Caco-2 (cell line): ENCODE data around the gene MLXIP. TPM values are rescaled to one million over a fixed set of nuclear protein-coding genes. Genes with fewer than 3 reads are reported as not detected.

ENCODE experiments used
- BruUV-seq: library from RNA; stranded (reverse); fragments of 400-500 nt; replicated peaks from 2 replicates; lab custom pipeline; 2021; lab: Mats Ljungman, UMichigan
- CTCF ChIA-PET: fragments of 300-600 bp; sonication (Branson Sonifier 250); formaldehyde crosslinking; loops from one replicate; lab custom pipeline; 2022; ENCODE audit warnings: antibody characterized with exemption; lab: Charles Lee
- POLR2A ChIA-PET: fragments of 300-600 bp; sonication (Branson Sonifier 250); formaldehyde crosslinking; loops from one replicate; lab custom pipeline; 2022; ENCODE audit warnings: antibody characterized with exemption; lab: Charles Lee
- DNase-seq, 2 experiments: peaks; one replicate each; pipeline versions ENCODE4 v3.0.0 to v3.0.0-alpha.2; 2020 to 2022
- H3K27me3 ChIP-seq: replicated peaks from 2 replicates; pipeline ENCODE4 v1.6.0; 2011; ENCODE audit warnings: low read length; ENCODE audit not compliant: control insufficient read depth, insufficient read depth
- H3K36me3 ChIP-seq: 2 replicates; pipeline ENCODE4 v1.5.1; 2011; ENCODE audit warnings: low read length; ENCODE audit not compliant: control insufficient read depth, insufficient read depth
- H3K4me1 ChIP-seq: fragments of 250-450 bp; sonication (Bioruptor Pico); 2 replicates; pipeline ENCODE4 v1.5.1; 2020; ENCODE audit warnings: mild to moderate bottlenecking
- H3K4me3 ChIP-seq: 2 replicates; pipeline ENCODE4 v1.5.1; 2011; ENCODE audit warnings: low read depth, mild to moderate bottlenecking, control low read depth, low read length
- H3K9me3 ChIP-seq: fragments of 250-450 bp; sonication (Bioruptor Pico); 2 replicates; pipeline ENCODE4 v1.5.1; 2020; ENCODE audit warnings: mild to moderate bottlenecking, moderate library complexity
- H3K27ac Mint-ChIP-seq: one replicate; pipeline ENCODE4 v1.8.0; 2022; ENCODE audit warnings: mixed read lengths; ENCODE audit not compliant: unreplicated experiment
- H3K27me3 Mint-ChIP-seq: one replicate; pipeline ENCODE4 v1.8.0; 2022; ENCODE audit warnings: mixed read lengths; ENCODE audit not compliant: insufficient read depth, unreplicated experiment
- H3K36me3 Mint-ChIP-seq: one replicate; pipeline ENCODE4 v1.8.0; 2022; ENCODE audit warnings: mild to moderate bottlenecking, mixed read lengths; ENCODE audit not compliant: insufficient read depth, unreplicated experiment
- H3K4me1 Mint-ChIP-seq: one replicate; pipeline ENCODE4 v1.8.0; 2022; ENCODE audit warnings: low read depth, mixed read lengths; ENCODE audit not compliant: unreplicated experiment
- H3K4me3 Mint-ChIP-seq: one replicate; pipeline ENCODE4 v1.8.0; 2022; ENCODE audit warnings: mild to moderate bottlenecking, moderate library complexity, mixed read lengths; ENCODE audit not compliant: unreplicated experiment
- H3K9me3 Mint-ChIP-seq: one replicate; pipeline ENCODE4 v1.8.0; 2022; ENCODE audit warnings: mixed read lengths; ENCODE audit not compliant: unreplicated experiment
- intact Hi-C: fragments of 100-400 bp; cut with micrococcal nuclease; formaldehyde crosslinking; loops from one replicate; pipeline ENCODE4 v1.10.0; 2022; ENCODE audit not compliant: unreplicated experiment
- total RNA-seq: library from RNA; stranded (reverse); gene quantifications from 2 replicates; pipeline ENCODE4 v1.2.3, GENCODE V29; 2022
- TF ChIP-seq, protein P1 (sequence below), 2 experiments: fragments of 200-600 bp in 1 of 2; IDR thresholded peaks; 1 replicate in 1 of 2; 2 replicates in 1 of 2; pipeline versions ENCODE4 v1.5.1 to v1.8.0; 2011 to 2022; ENCODE audit warnings: antibody characterized with exemption in 1 of 2, control low read depth in 1 of 2, inconsistent platforms in 1 of 2, low read depth in 1 of 2, low read length in 1 of 2, mild to moderate bottlenecking in 1 of 2, moderate library complexity in 1 of 2; ENCODE audit not compliant: insufficient read depth in 1 of 2, severe bottlenecking in 1 of 2, unreplicated experiment in 1 of 2

Gene MLXIP
- total RNA-seq, 1 experiment from 2014 or later: 54.5 TPM

DNA sequence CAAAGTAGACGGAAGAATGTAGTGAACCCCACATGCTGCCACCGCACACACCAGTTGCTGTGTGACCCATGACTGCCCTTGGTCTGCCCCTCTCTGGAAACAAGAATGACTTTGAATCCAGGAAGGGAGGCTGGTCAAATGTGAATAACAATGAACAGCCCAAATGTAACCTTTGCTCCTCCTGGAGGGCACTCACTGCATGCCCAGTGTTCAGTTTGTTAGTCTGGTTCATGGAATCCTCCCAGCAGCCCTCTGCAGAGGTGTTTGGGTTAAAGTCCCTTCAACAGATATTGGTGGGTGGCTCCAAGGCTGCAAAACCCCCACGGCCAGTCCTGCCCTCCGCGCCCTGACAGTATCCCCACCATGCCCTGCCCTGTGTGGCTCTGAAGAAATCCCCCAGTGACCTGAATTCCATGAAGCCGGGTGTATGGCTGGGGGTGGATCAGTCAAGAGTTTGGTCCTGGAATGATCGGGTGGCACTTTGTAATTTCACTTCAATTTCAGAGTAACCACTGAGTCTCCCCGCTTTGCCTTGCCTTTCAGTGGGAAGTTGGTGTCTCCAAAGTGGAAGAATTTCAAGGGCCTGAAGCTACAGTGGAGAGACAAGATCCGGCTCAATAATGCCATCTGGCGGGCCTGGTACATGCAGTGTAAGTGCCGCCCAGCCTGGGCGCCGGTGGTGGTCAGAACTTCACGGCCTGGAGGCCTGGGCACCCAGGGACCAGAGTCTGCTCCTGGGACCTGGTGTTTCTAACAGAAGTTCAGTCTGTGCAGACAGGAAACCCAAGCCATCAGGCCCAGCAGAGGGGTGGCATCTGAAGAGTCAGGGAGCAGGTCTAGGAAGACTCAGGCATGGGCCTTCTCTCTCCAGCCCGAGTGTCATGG is 48.4 kb downstream of the MLXIP start:
- CTCF ChIA-PET: no interaction called here
- Mint-ChIP-seq H3K27me3 (no peaks in the 10 kb centered on the region), H3K4me3 (no peak overlapping the region), H3K27ac (no peak overlapping the region), H3K4me1 (no peaks in the 10 kb centered on the region), H3K36me3 (peaks cover 13% of the 10 kb centered on the region), H3K9me3 (no peaks in the 10 kb centered on the region)
- Histone ChIP-seq H3K36me3 (no peaks in the 10 kb centered on the region; the same call in 1 of the 2 replicates), H3K4me3 (no peak overlapping the region), H3K9me3 (no peaks in the 10 kb centered on the region), H3K27me3 (no peaks in the 10 kb centered on the region), H3K4me1 (peaks cover 7% of the 10 kb centered on the region; the same call in 1 of the 2 replicates)
- POLR2A ChIA-PET: no interaction called here
- TF ChIP-seq, protein P1, sequence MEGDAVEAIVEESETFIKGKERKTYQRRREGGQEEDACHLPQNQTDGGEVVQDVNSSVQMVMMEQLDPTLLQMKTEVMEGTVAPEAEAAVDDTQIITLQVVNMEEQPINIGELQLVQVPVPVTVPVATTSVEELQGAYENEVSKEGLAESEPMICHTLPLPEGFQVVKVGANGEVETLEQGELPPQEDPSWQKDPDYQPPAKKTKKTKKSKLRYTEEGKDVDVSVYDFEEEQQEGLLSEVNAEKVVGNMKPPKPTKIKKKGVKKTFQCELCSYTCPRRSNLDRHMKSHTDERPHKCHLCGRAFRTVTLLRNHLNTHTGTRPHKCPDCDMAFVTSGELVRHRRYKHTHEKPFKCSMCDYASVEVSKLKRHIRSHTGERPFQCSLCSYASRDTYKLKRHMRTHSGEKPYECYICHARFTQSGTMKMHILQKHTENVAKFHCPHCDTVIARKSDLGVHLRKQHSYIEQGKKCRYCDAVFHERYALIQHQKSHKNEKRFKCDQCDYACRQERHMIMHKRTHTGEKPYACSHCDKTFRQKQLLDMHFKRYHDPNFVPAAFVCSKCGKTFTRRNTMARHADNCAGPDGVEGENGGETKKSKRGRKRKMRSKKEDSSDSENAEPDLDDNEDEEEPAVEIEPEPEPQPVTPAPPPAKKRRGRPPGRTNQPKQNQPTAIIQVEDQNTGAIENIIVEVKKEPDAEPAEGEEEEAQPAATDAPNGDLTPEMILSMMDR (IDR thresholded peaks at IDR 0.05; ENCODE audit: insufficient read depth in 1 of 2, low read depth in 1 of 2, low read length in 1 of 2, severe bottlenecking in 1 of 2, unreplicated experiment in 1 of 2): no peak
- intact Hi-C loops: no loop called here
- BruUV-seq: no TSS peak
- DNase-seq: no peak

- Histone ChIP-seq H3K4me3 (no peak overlapping the region), H3K9me3 (no peaks in the 10 kb centered on the region), H3K27me3 (no peaks in the 10 kb centered on the region), H3K4me1 (peaks cover 7% of the 10 kb centered on the region; the same call in 1 of the 2 replicates), H3K36me3 (no peaks in the 10 kb centered on the region; the same call in 1 of the 2 replicates)
- H3K27ac Mint-ChIP-seq: no peak overlapping the region
- peaks cover 14% of the 10 kb centered on the region for H3K36me3 Mint-ChIP-seq
- H3K9me3 Mint-ChIP-seq: no peaks in the 10 kb centered on the region
- ChIA-PET CTCF (no interaction called here), POLR2A (no interaction called here)
- H3K27me3 Mint-ChIP-seq: no peaks in the 10 kb centered on the region
- H3K4me3 Mint-ChIP-seq: no peak overlapping the region
- no peaks in the 10 kb centered on the region for H3K4me1 Mint-ChIP-seq
- BruUV-seq: no TSS peak
- intact Hi-C loops: no loop called here
- no peak for DNase-seq
- TF ChIP-seq, protein P1 (IDR thresholded peaks at IDR 0.05; ENCODE audit: insufficient read depth in 1 of 2, low read depth in 1 of 2, low read length in 1 of 2, severe bottlenecking in 1 of 2, unreplicated experiment in 1 of 2): no peak
These were observed 49.3 kb downstream of the MLXIP start for GRCh38 chr12:122127839-122128238.

GRCh38 chr12:122128481-122128880 is 49.9 kb downstream of the MLXIP start:
- CTCF ChIA-PET: no interaction called here
- POLR2A ChIA-PET: no interaction called here
- Mint-ChIP-seq H3K4me3 (no peak overlapping the region), H3K4me1 (no peaks in the 10 kb centered on the region), H3K27me3 (no peaks in the 10 kb centered on the region), H3K27ac (no peak overlapping the region), H3K36me3 (peaks cover 20% of the 10 kb centered on the region), H3K9me3 (no peaks in the 10 kb centered on the region)
- BruUV-seq: no TSS peak
- Histone ChIP-seq H3K27me3 (no peaks in the 10 kb centered on the region), H3K36me3 (no peaks in the 10 kb centered on the region; the same call in 1 of the 2 replicates), H3K9me3 (no peaks in the 10 kb centered on the region), H3K4me3 (no peak overlapping the region), H3K4me1 (peaks cover 1% of the 10 kb centered on the region; the same call in 1 of the 2 replicates)
- TF ChIP-seq, protein P1 (IDR thresholded peaks at IDR 0.05; ENCODE audit: insufficient read depth in 1 of 2, low read depth in 1 of 2, low read length in 1 of 2, severe bottlenecking in 1 of 2, unreplicated experiment in 1 of 2): no peak
- intact Hi-C loops: no loop called here
- no peak for DNase-seq
